ENCODE results near the gene TWF2. TPM values are rescaled to one million over a fixed set of nuclear protein-coding genes. Genes with fewer than 3 reads are reported as not detected.

Gene TWF2
- total and polyA plus RNA-seq, 2 of the 13 experiments (the other 11 are each of a cell fraction or from before 2014, with no cell fraction given): 45.5 to 108 TPM

- Histone ChIP-seq H3K27me3 (ENCODE audit: control insufficient read depth in 1 of 2, insufficient read depth in 2 of 2, low read length in 2 of 2) (no peaks in the 10 kb centered on the region), H3K9ac (ENCODE audit: insufficient read depth, low read depth, low read length) (no peak overlapping the region), H3K4me2 (ENCODE audit: low read depth, low read length) (no peak overlapping the region), H3K79me2 (ENCODE audit: insufficient read depth, low read length) (peaks cover 20% of the 10 kb centered on the region), H3K4me3 (replicated peaks in 1 of 3; ENCODE audit: insufficient read depth in 1 of 3, low read depth in 2 of 3, low read length in 3 of 3) (no peak overlapping the region), H3K27ac (ENCODE audit: extremely low read length, insufficient read depth, low read length) (no peak overlapping the region), H3K4me1 (ENCODE audit: insufficient read depth, low read length) (peaks cover 28% of the 10 kb centered on the region), H2AFZ (ENCODE audit: low read length) (no peak overlapping the region), H4K20me1 (ENCODE audit: insufficient read depth, low read length) (peaks cover 27% of the 10 kb centered on the region), H3K9me3 (ENCODE audit: low read length) (no peaks in the 10 kb centered on the region), H3K36me3 (replicated peaks in 1 of 2; ENCODE audit: control insufficient read depth in 1 of 2, insufficient read depth in 2 of 2, low read length in 2 of 2) (peaks cover 21 to 47% of the 10 kb centered on the region in 2 experiments)
- TF ChIP-seq RAD51 (IDR thresholded peaks at IDR 0.05; ENCODE audit: borderline replicate concordance) (no peak), ZNF281 (CRISPR knock-in tag; IDR thresholded peaks at IDR 0.05; ENCODE audit: borderline replicate concordance) (no peak)
- 91% methylated on average over 1 of the region's 5 CpGs for WGBS (ENCODE audit: low lambda C conversion rate)
- intact Hi-C loops (cut with micrococcal nuclease; ENCODE audit: unreplicated experiment) (no loop called here), in situ Hi-C loops (cut with HindIII; ENCODE audit: extremely low pct_ligation_motif_present, low pct_unique_long_range_greater_than_20kb) (no loop called here)
- DNase-seq (ENCODE audit: low spot score) (no peak), ATAC-seq (no peak), FAIRE-seq (no peak)
- CTCF ChIA-PET (ENCODE audit: low intra/inter-chr PET ratio, low total read pairs): no interaction called here
- BruUV-seq (replicated peaks): no TSS peak
- POLR2A ChIA-PET: interaction anchor here (2.2 kb wide), 1 partner anchor 57 kb away, joined by 7 read pairs; no protein-coding TSS in a partner anchor
These were observed 5.8 kb downstream of the TWF2 start for GRCh38 chr3:52233108-52233591.

GRCh38 chr3:52232279-52233107 is 6.5 kb downstream of the TWF2 start:
- in situ Hi-C loops (cut with HindIII; ENCODE audit: extremely low pct_ligation_motif_present, low pct_unique_long_range_greater_than_20kb): no loop called here
- BruUV-seq (replicated peaks): no TSS peak
- no peak for ATAC-seq

More at GRCh38 chr3:52232279-52233107, 6.5 kb downstream of the TWF2 start:
- ChIA-PET CTCF (ENCODE audit: low intra/inter-chr PET ratio, low total read pairs) (interaction anchor here (1.1 kb wide), 1 partner anchor 33 kb away, joined by 3 read pairs; no protein-coding TSS in a partner anchor), POLR2A (interaction anchor here (2.2 kb wide), 1 partner anchor 57 kb away, joined by 7 read pairs; no protein-coding TSS in a partner anchor)
- Histone ChIP-seq H4K20me1 (ENCODE audit: insufficient read depth, low read length) (peaks cover 25% of the 10 kb centered on the region), H3K27me3 (ENCODE audit: control insufficient read depth in 1 of 2, insufficient read depth in 2 of 2, low read length in 2 of 2) (no peaks in the 10 kb centered on the region), H2AFZ (ENCODE audit: low read length) (no peak overlapping the region), H3K4me1 (ENCODE audit: insufficient read depth, low read length) (peaks cover 22% of the 10 kb centered on the region), H3K4me3 (replicated peaks in 1 of 3; ENCODE audit: insufficient read depth in 1 of 3, low read depth in 2 of 3, low read length in 3 of 3) (no peak overlapping the region), H3K9ac (ENCODE audit: insufficient read depth, low read depth, low read length) (no peak overlapping the region), H3K27ac (ENCODE audit: extremely low read length, insufficient read depth, low read length) (no peak overlapping the region), H3K9me3 (ENCODE audit: low read length) (no peaks in the 10 kb centered on the region), H3K36me3 (replicated peaks in 1 of 2; ENCODE audit: control insufficient read depth in 1 of 2, insufficient read depth in 2 of 2, low read length in 2 of 2) (peaks cover 21 to 49% of the 10 kb centered on the region in 2 experiments), H3K4me2 (ENCODE audit: low read depth, low read length) (no peak overlapping the region), H3K79me2 (ENCODE audit: insufficient read depth, low read length) (peaks cover 19% of the 10 kb centered on the region)
- peak; percentile 84 for TF ChIP-seq ZBTB38 (CRISPR knock-in tag; IDR thresholded peaks at IDR 0.05)
- no peak for TF ChIP-seq SALL1 (CRISPR knock-in tag; IDR thresholded peaks at IDR 0.05)
- peak; percentile 41; the same call in 1 of the 2 replicates for TF ChIP-seq STAG1 (CRISPR knock-in tag; IDR thresholded peaks at IDR 0.05)
- TF ChIP-seq ZNF446 (CRISPR knock-in tag; IDR thresholded peaks at IDR 0.05): no peak
- TF ChIP-seq RBFOX2 (IDR thresholded peaks at IDR 0.05; ENCODE audit: low read depth, low read length): peak; percentile 0; the same call in 1 of the 2 replicates
- TF ChIP-seq U2AF2 (IDR thresholded peaks at IDR 0.05; ENCODE audit: low read depth, low read length): no peak
- peak; percentile 44; the same call in 1 of the 2 replicates for TF ChIP-seq CTCF (CRISPR knock-in tag; IDR thresholded peaks at IDR 0.05)
- no peak for TF ChIP-seq RFX5 (IDR thresholded peaks at IDR 0.05; ENCODE audit: low read depth, low read length)
- intact Hi-C loops (cut with micrococcal nuclease; ENCODE audit: unreplicated experiment): no loop called here
- WGBS (ENCODE audit: low lambda C conversion rate): 97% methylated on average over 7 of the region's 28 CpGs
- FAIRE-seq (no peak), DNase-seq (ENCODE audit: low spot score) (no peak)
